ENCODE data around the gene PGPEP1. TPM values are rescaled to one million over a fixed set of nuclear protein-coding genes. Genes with fewer than 3 reads are reported as not detected.
A peak's percentile ranks its signal among the peaks of the same experiment; 100 is the strongest.

Gene PGPEP1
- total RNA-seq, 2 donors from 2014 or later, result 7.7 to 9.0 TPM

DNA sequence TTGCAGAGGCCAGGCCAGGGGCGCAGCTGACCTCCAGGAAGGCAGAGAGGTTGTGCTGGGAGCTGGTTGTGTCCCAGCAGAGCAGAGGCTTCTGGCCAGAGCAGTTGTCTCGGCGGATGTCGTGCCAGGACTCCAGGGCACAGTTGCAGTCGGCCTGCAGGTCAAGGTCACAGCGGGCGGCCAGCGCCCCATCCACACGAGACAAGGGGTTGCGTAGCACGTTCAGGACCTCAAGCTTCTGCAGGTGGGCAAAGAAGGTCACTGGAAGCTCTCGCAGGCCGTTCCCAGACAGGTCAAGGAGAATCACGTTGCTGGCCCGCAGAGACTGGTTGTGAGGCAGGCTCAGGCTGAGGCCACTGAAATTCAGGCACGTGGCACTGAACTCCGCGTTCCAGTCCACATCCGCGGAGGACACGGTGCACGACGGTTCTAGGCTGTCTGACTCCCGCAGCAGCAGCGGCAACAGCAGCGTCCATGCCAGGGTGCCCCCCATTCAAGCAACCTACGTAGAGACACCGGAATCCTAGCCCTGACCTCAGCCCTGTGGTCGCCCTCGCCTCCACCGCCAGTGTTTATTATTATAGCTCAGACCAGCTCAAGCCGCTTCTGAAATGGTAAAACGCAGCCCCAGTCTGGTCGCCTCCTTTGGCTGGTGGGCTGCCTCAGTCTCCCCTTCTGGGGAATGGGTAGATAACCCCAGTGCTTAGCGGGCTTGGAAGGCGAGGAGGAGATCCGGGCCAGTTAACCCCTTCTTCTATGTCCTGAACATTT, 56.3 kb downstream of the PGPEP1 start:
- Mint-ChIP-seq H3K4me1 (no peaks in the 10 kb centered on the region), H3K9me3 (no peaks in the 10 kb centered on the region), H3K27ac (no peak overlapping the region), H3K4me3 (no peak overlapping the region), H3K36me3 (ENCODE audit: low read depth) (no peaks in the 10 kb centered on the region), H3K27me3 (ENCODE audit: insufficient read depth) (peaks cover 13% of the 10 kb centered on the region)
- Histone ChIP-seq H3K9me3 (ENCODE audit: control insufficient read depth, low read length) (no peaks in the 10 kb centered on the region), H3K4me1 (ENCODE audit: control insufficient read depth, insufficient read depth, low read length) (no peaks in the 10 kb centered on the region), H3K27me3 (ENCODE audit: control insufficient read depth, insufficient read depth, low read length, poor library complexity, severe bottlenecking) (no peaks in the 10 kb centered on the region), H3K27ac (ENCODE audit: low read depth, low read length) (no peak overlapping the region), H3K36me3 (ENCODE audit: control insufficient read depth, insufficient read depth, low read length) (no peaks in the 10 kb centered on the region), H3K4me3 (ENCODE audit: low read length) (no peak overlapping the region), H3K9ac (ENCODE audit: extremely low read depth, low read length, poor library complexity, severe bottlenecking) (no peak overlapping the region)
- DNase-seq, result no peak
- TF ChIP-seq, protein P1, sequence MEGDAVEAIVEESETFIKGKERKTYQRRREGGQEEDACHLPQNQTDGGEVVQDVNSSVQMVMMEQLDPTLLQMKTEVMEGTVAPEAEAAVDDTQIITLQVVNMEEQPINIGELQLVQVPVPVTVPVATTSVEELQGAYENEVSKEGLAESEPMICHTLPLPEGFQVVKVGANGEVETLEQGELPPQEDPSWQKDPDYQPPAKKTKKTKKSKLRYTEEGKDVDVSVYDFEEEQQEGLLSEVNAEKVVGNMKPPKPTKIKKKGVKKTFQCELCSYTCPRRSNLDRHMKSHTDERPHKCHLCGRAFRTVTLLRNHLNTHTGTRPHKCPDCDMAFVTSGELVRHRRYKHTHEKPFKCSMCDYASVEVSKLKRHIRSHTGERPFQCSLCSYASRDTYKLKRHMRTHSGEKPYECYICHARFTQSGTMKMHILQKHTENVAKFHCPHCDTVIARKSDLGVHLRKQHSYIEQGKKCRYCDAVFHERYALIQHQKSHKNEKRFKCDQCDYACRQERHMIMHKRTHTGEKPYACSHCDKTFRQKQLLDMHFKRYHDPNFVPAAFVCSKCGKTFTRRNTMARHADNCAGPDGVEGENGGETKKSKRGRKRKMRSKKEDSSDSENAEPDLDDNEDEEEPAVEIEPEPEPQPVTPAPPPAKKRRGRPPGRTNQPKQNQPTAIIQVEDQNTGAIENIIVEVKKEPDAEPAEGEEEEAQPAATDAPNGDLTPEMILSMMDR (conservative IDR thresholded peaks at IDR 0.05), result no peak
- 88 to 94% methylated on average over 29 to 37 of the region's 37 CpGs for WGBS, 2 experiments (ENCODE audit: insufficient coverage in 1 of 2, insufficient read length in 1 of 2)

DNA sequence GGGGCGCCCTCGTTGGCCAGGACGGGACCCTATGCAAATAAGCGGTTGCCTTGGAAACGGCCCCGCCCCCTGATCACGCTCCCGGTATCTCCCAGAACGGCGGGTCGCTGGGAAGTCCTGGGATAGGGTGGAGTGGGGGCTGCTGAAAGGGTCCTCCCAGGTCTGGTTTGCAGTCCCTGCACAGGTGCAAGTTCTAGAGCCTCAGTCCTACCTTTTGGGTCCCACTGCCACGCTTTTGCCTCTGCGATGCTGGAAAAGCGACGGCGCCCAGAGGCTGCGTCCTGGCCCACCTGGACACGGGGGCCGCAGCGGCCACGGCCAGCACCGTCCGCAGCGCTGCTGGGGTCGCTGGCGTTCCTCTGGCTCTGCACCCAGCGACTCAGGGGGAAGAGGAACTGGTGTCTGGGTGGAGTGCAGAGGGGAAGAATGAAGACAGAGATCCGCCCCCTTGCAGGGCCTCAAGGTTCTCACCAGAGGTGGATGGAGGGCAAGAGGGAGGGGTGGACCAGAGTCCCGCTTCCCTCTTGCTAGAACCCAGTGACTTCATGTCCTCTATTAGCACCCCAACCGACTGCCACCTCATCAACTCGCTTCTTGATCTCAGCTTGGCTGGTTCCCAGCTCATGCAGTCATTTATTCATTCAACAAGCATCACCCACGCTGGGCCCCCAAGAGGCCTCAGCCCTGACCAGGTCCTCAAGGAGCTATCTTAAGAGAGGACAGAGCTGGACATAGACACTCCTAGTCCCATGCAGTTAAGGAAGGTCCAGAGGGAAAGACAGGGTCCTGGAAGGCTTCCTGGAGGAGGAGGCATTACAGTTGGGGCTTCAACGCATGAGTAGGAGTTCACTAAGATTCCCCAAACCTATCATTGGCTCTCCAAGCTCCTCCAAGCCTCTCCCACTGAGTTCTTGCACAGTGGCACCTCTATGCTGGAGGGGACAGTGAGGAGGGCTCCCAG, 57.1 kb downstream of the PGPEP1 start, which contains the start of gene LRRC25:
Gene LRRC25, minus strand, starts transcription at position 381 of the 961 bp plus-strand sequence. CDS start 659 bp downstream, outside the sequence.
- Histone ChIP-seq H3K27ac (ENCODE audit: low read depth, low read length) (no peak within 1 kb of the TSS), H3K4me3 (ENCODE audit: low read length) (no peak within 1 kb of the TSS), H3K4me1 (ENCODE audit: control insufficient read depth, insufficient read depth, low read length) (no peaks in the 10 kb centered on the region), H3K9me3 (ENCODE audit: control insufficient read depth, low read length) (no peaks in the 10 kb centered on the region), H3K36me3 (ENCODE audit: control insufficient read depth, insufficient read depth, low read length) (no peaks in the 10 kb centered on the region), H3K9ac (ENCODE audit: extremely low read depth, low read length, poor library complexity, severe bottlenecking) (no peak within 1 kb of the TSS), H3K27me3 (ENCODE audit: control insufficient read depth, insufficient read depth, low read length, poor library complexity, severe bottlenecking) (no peaks in the 10 kb centered on the region)
- no peaks in the 10 kb centered on the region for H3K36me3 Mint-ChIP-seq (ENCODE audit: low read depth)
- WGBS, 2 experiments (ENCODE audit: insufficient coverage in 1 of 2, insufficient read length in 1 of 2), result 52% methylated on average over 14 to 32 of the region's 33 CpGs
- H3K4me3 Mint-ChIP-seq, result no peak within 1 kb of the TSS
- H3K27me3 Mint-ChIP-seq (ENCODE audit: insufficient read depth), result peaks cover 14% of the 10 kb centered on the region
- TF ChIP-seq, protein P1 (conservative IDR thresholded peaks at IDR 0.05), result no peak
- no peaks in the 10 kb centered on the region for H3K9me3 Mint-ChIP-seq
- H3K4me1 Mint-ChIP-seq, result peaks cover 1% of the 10 kb centered on the region
- DNase-seq, result peak; percentile 83
- H3K27ac Mint-ChIP-seq, result no peak within 1 kb of the TSS

DNA sequence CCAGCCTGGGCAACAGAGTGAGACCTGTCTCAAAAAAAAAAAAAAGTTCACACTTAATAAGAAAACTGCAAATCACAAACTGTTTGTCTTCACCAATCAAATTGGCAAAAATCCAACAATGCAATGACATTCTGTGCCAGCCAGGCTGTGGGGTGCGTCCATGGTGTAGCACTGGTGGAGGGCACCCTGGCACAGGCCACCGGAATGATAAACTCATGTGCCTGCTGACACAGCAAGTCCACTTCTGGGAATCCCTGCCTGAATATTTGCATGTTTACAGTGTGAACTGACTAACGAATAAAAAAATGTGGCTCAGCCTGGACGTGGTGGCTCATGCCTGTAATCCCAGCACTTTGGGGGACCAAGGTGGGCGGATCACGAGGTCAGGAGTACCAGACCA, 58.6 kb downstream of the PGPEP1 start:
- TF ChIP-seq, protein P1 (conservative IDR thresholded peaks at IDR 0.05), result no peak
- no peak overlapping the region for H3K4me3 Mint-ChIP-seq
- H3K27me3 Mint-ChIP-seq (ENCODE audit: insufficient read depth), result peaks cover 13% of the 10 kb centered on the region
- DNase-seq, result no peak
- H3K4me1 Mint-ChIP-seq, result peaks cover 1% of the 10 kb centered on the region
- Histone ChIP-seq H3K4me1 (ENCODE audit: control insufficient read depth, insufficient read depth, low read length) (no peaks in the 10 kb centered on the region), H3K9me3 (ENCODE audit: control insufficient read depth, low read length) (no peaks in the 10 kb centered on the region), H3K27me3 (ENCODE audit: control insufficient read depth, insufficient read depth, low read length, poor library complexity, severe bottlenecking) (no peaks in the 10 kb centered on the region), H3K4me3 (ENCODE audit: low read length) (no peak overlapping the region), H3K36me3 (ENCODE audit: control insufficient read depth, insufficient read depth, low read length) (no peaks in the 10 kb centered on the region), H3K27ac (ENCODE audit: low read depth, low read length) (no peak overlapping the region), H3K9ac (ENCODE audit: extremely low read depth, low read length, poor library complexity, severe bottlenecking) (no peak overlapping the region)
- 90 to 98% methylated on average over 6 of the region's 6 CpGs for WGBS, 2 experiments (ENCODE audit: insufficient coverage in 1 of 2, insufficient read length in 1 of 2)
- no peaks in the 10 kb centered on the region for H3K9me3 Mint-ChIP-seq
- no peaks in the 10 kb centered on the region for H3K36me3 Mint-ChIP-seq (ENCODE audit: low read depth)
- no peak overlapping the region for H3K27ac Mint-ChIP-seq

Measured in endodermal cell (in vitro differentiated cells).